GM23248 (cell line): ENCODE data around the gene SLC13A2.

Experiments
- EZH2 ChIP-seq: fragments of 200-600 bp; sonication (generic); IDR thresholded peaks from 2 replicates; pipeline ENCODE4 v1.6.1; 2018; ENCODE audit warnings: antibody characterized with exemption, mild to moderate bottlenecking; ENCODE audit not compliant: insufficient read depth, poor library complexity, severe bottlenecking
- EZH2phosphoT487 ChIP-seq: fragments of 200-600 bp; sonication (generic); IDR thresholded peaks from 2 replicates; pipeline ENCODE4 v1.6.1; 2018; ENCODE audit warnings: antibody characterized with exemption, moderate library complexity, mild to moderate bottlenecking, low read depth; ENCODE audit not compliant: insufficient read depth

- no peak for TF ChIP-seq EZH2phosphoT487
- TF ChIP-seq EZH2: no peak
These were observed 15.3 kb downstream of the SLC13A2 start for GRCh38 chr17:28488533-28489276.
